ENCODE data around the gene GPRC5D.

- TF ChIP-seq CTCF (IDR thresholded peaks at IDR 0.05) = no peak
- no peak for TF ChIP-seq GTF2I (CRISPR knock-in tag; conservative IDR thresholded peaks at IDR 0.05)
- TF ChIP-seq MAX (CRISPR knock-in tag; IDR thresholded peaks at IDR 0.05) = no peak
- TF ChIP-seq IRF2 (CRISPR knock-in tag; IDR thresholded peaks at IDR 0.05; ENCODE audit: borderline replicate concordance, low read depth) = no peak
- TF ChIP-seq USF2 (CRISPR knock-in tag; IDR thresholded peaks at IDR 0.05) = no peak
- TF ChIP-seq CREM (CRISPR knock-in tag; IDR thresholded peaks at IDR 0.05) = no peak
- TF ChIP-seq ZMAT4 (CRISPR knock-in tag; IDR thresholded peaks at IDR 0.05) = no peak
- no peak for TF ChIP-seq ATF2 (CRISPR knock-in tag; IDR thresholded peaks at IDR 0.05; ENCODE audit: borderline replicate concordance, low read depth)
- TF ChIP-seq CBFB (CRISPR knock-in tag; IDR thresholded peaks at IDR 0.05; ENCODE audit: low read depth) = no peak
- no peak for TF ChIP-seq TCF7 (CRISPR knock-in tag; IDR thresholded peaks at IDR 0.05; ENCODE audit: low read depth)
- TF ChIP-seq ETV6 (CRISPR knock-in tag; IDR thresholded peaks at IDR 0.05) = no peak
Measured at GRCh38 chr12:12922191-12922616, 29.8 kb downstream of the GPRC5D start.

Data from WTC11 (cell line).